D721Med (cell line): ENCODE measurements around the gene MED16.
A peak's percentile ranks its signal among the peaks of the same experiment; 100 is the strongest.

Experiments used
- DNase-seq: peaks from one replicate; pipeline ENCODE4 v3.0.0; 2011; ENCODE audit warnings: low spot score; ENCODE audit not compliant: insufficient read length
- FAIRE-seq: peaks from 2 replicates; lab custom pipeline; 2011; peaks lifted over from hg19 to GRCh38; lab: Jason Lieb, UNC
- CTCF ChIP-seq: IDR thresholded peaks from 2 replicates; pipeline ENCODE4 v1.5.1; 2012; ENCODE audit warnings: mild to moderate bottlenecking, control low read depth; ENCODE audit not compliant: insufficient read depth; ENCODE audit errors: missing control alignments

The MED16 gene

GRCh38 chr19:920051-920864 lies 27.3 kb upstream of the MED16 start:
- TF ChIP-seq CTCF: no peak
- DNase-seq (no peak), FAIRE-seq (no peak)

GRCh38 chr19:919199-920050 lies 26.4 kb upstream of the MED16 start:
- FAIRE-seq (no peak), DNase-seq (no peak)
- no peak for TF ChIP-seq CTCF

GRCh38 chr19:918481-919198 lies 25.7 kb upstream of the MED16 start:
- no peak for TF ChIP-seq CTCF
- peak; percentile 51 for DNase-seq
- no peak for FAIRE-seq

- FAIRE-seq: no peak
- no peak for DNase-seq
- no peak for TF ChIP-seq CTCF
Observed at GRCh38 chr19:918152-918437, 25.1 kb upstream of the MED16 start.

- peak; percentile 47 for TF ChIP-seq CTCF
- DNase-seq (peak; percentile 85), FAIRE-seq (no peak)
Observed at GRCh38 chr19:917323-918151, 24.6 kb upstream of the MED16 start, which contains the start of gene KISS1R. TSS of gene KISS1R (plus strand) at chr19:917333. CDS start at chr19:917503, 170 bp downstream.

- FAIRE-seq (no peak), DNase-seq (no peak)
- TF ChIP-seq CTCF: no peak
Observed at GRCh38 chr19:916645-917322, 23.8 kb upstream of the MED16 start.
